NCI-H146 treated with DMSO at 0.1 percent for 48 hours (cell line): ENCODE data around the gene SOX10.

Experiments
- DNase-seq: peaks from one replicate; lab custom pipeline; 2025; ENCODE audit not compliant: unreplicated experiment; lab: John Stamatoyannopoulos, UW

Gene SOX10

GRCh38 chr22:37983860-37984791, at the start of gene SOX10:
Gene SOX10 (minus strand): TSS chr22:37984555. CDS start chr22:37983784, 771 bp downstream.
- DNase-seq, result no peak

- no peak for DNase-seq
Measured at GRCh38 chr22:38033522-38034277, 49.3 kb upstream of the SOX10 start.

GRCh38 chr22:38032681-38033521, 48.5 kb upstream of the SOX10 start:
- no peak for DNase-seq

- no peak for DNase-seq
Measured at GRCh38 chr22:38031491-38031890, 47.1 kb upstream of the SOX10 start.

- no peak for DNase-seq
Measured at GRCh38 chr22:38030311-38031133, 46.2 kb upstream of the SOX10 start.

- DNase-seq, result no peak
Measured at GRCh38 chr22:38029901-38030300, 45.5 kb upstream of the SOX10 start.

GRCh38 chr22:38029370-38029769, 45.0 kb upstream of the SOX10 start:
- DNase-seq, result no peak

GRCh38 chr22:38028344-38029130, 44.2 kb upstream of the SOX10 start:
- no peak for DNase-seq

GRCh38 chr22:38027487-38027886, 43.1 kb upstream of the SOX10 start:
- no peak for DNase-seq

GRCh38 chr22:38026130-38027111, 42.1 kb upstream of the SOX10 start:
- DNase-seq, result no peak

- no peak for DNase-seq
Measured at GRCh38 chr22:38025514-38025913, 41.2 kb upstream of the SOX10 start.

- DNase-seq, result no peak
Measured at GRCh38 chr22:38023045-38023444, 38.7 kb upstream of the SOX10 start.

GRCh38 chr22:38021206-38021605, 36.9 kb upstream of the SOX10 start:
- no peak for DNase-seq

GRCh38 chr22:38018938-38019827, 34.8 kb upstream of the SOX10 start:
- DNase-seq, result no peak

- no peak for DNase-seq
Measured at GRCh38 chr22:38017939-38018885, 33.9 kb upstream of the SOX10 start.

- no peak for DNase-seq
Measured at GRCh38 chr22:38017272-38017920, 33.0 kb upstream of the SOX10 start.
